Measurements from ENCODE around the gene OSMR. TPM values are rescaled to one million over a fixed set of nuclear protein-coding genes. Genes with fewer than 3 reads are reported as not detected.

The OSMR gene
- total RNA-seq, 1 donor from 2014 or later: 61.6 TPM

GRCh38 chr5:38929838-38930237, 84.0 kb downstream of the OSMR start:
- H3K4me1 ChIP-seq: no peaks in the 10 kb centered on the region
- ATAC-seq (no peak), DNase-seq (no peak)
- no peak overlapping the region for H3K4me3 ChIP-seq
- TF ChIP-seq, protein P1, sequence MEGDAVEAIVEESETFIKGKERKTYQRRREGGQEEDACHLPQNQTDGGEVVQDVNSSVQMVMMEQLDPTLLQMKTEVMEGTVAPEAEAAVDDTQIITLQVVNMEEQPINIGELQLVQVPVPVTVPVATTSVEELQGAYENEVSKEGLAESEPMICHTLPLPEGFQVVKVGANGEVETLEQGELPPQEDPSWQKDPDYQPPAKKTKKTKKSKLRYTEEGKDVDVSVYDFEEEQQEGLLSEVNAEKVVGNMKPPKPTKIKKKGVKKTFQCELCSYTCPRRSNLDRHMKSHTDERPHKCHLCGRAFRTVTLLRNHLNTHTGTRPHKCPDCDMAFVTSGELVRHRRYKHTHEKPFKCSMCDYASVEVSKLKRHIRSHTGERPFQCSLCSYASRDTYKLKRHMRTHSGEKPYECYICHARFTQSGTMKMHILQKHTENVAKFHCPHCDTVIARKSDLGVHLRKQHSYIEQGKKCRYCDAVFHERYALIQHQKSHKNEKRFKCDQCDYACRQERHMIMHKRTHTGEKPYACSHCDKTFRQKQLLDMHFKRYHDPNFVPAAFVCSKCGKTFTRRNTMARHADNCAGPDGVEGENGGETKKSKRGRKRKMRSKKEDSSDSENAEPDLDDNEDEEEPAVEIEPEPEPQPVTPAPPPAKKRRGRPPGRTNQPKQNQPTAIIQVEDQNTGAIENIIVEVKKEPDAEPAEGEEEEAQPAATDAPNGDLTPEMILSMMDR (IDR thresholded peaks at IDR 0.05): no peak
- intact Hi-C loops (cut with DNase I): no loop called here
- H3K27ac ChIP-seq: no peak overlapping the region
- no peaks in the 10 kb centered on the region for H3K9me3 ChIP-seq
- H3K27me3 ChIP-seq (ENCODE audit: low read depth): no peaks in the 10 kb centered on the region
- H3K36me3 ChIP-seq: peaks cover 90% of the 10 kb centered on the region

DNA sequence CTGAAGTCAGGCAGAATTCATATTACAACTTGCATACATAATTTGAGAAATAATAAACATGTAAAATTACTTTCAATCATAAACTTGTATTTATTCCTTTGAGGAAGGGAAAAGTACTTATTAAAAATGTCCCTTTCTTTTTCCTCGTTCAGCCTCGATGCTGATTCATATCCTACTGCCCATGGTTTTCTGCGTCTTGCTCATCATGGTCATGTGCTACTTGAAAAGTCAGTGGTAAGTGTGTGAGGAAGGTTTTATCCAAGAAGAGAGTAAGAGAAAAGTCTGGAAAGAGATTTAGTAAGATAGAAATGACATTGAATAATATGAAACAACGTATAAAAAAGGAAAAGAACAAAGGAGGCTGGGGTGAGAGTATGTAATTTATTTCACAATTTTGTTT, 85.9 kb downstream of the OSMR start:
- Histone ChIP-seq H3K4me1 (no peaks in the 10 kb centered on the region), H3K27me3 (ENCODE audit: low read depth) (no peaks in the 10 kb centered on the region), H3K27ac (no peak overlapping the region), H3K9me3 (no peaks in the 10 kb centered on the region), H3K4me3 (no peak overlapping the region), H3K36me3 (peaks cover 90% of the 10 kb centered on the region)
- DNase-seq: no peak
- TF ChIP-seq, protein P1 (IDR thresholded peaks at IDR 0.05): no peak
- intact Hi-C loops (cut with DNase I): no loop called here
- no peak for ATAC-seq

GRCh38 chr5:38932854-38933408, 87.1 kb downstream of the OSMR start:
- intact Hi-C loops (cut with DNase I): no loop called here
- H3K27ac ChIP-seq: no peak overlapping the region
- ATAC-seq: no peak
- H3K36me3 ChIP-seq: peaks cover 90% of the 10 kb centered on the region
- no peaks in the 10 kb centered on the region for H3K9me3 ChIP-seq
- no peak for DNase-seq
- no peaks in the 10 kb centered on the region for H3K4me1 ChIP-seq
- H3K27me3 ChIP-seq (ENCODE audit: low read depth): no peaks in the 10 kb centered on the region
- TF ChIP-seq, protein P1 (IDR thresholded peaks at IDR 0.05): no peak
- no peak overlapping the region for H3K4me3 ChIP-seq

GRCh38 chr5:38935437-38935836, 89.6 kb downstream of the OSMR start:
- Histone ChIP-seq H3K4me3 (no peak overlapping the region), H3K27me3 (ENCODE audit: low read depth) (no peaks in the 10 kb centered on the region), H3K4me1 (no peaks in the 10 kb centered on the region), H3K36me3 (peaks cover 83% of the 10 kb centered on the region), H3K27ac (no peak overlapping the region), H3K9me3 (no peaks in the 10 kb centered on the region)
- TF ChIP-seq, protein P1 (IDR thresholded peaks at IDR 0.05): no peak
- ATAC-seq: no peak
- DNase-seq: no peak
- intact Hi-C loops (cut with DNase I): no loop called here

GRCh38 chr5:38936269-38936668, 90.5 kb downstream of the OSMR start:
- Histone ChIP-seq H3K4me3 (no peak overlapping the region), H3K36me3 (peaks cover 82% of the 10 kb centered on the region), H3K4me1 (no peaks in the 10 kb centered on the region), H3K9me3 (no peaks in the 10 kb centered on the region), H3K27me3 (ENCODE audit: low read depth) (no peaks in the 10 kb centered on the region), H3K27ac (no peak overlapping the region)
- TF ChIP-seq, protein P1 (IDR thresholded peaks at IDR 0.05): no peak
- ATAC-seq (no peak), DNase-seq (no peak)
- intact Hi-C loops (cut with DNase I): no loop called here
